Nasal cavity respiratory epithelium epithelial cell of viscerocranial mucosa (primary cell): ENCODE results near the gene CTTNBP2NL. TPM values are rescaled to one million over a fixed set of nuclear protein-coding genes. Genes with fewer than 3 reads are reported as not detected.

Experiments used
- total RNA-seq: library from RNA; depleted of rRNA; stranded (reverse); fragments of >200 nt; gene quantifications from 2 replicates; pipeline ENCODE4 v1.2.3, GENCODE V29; 2014

The CTTNBP2NL gene, protein sequence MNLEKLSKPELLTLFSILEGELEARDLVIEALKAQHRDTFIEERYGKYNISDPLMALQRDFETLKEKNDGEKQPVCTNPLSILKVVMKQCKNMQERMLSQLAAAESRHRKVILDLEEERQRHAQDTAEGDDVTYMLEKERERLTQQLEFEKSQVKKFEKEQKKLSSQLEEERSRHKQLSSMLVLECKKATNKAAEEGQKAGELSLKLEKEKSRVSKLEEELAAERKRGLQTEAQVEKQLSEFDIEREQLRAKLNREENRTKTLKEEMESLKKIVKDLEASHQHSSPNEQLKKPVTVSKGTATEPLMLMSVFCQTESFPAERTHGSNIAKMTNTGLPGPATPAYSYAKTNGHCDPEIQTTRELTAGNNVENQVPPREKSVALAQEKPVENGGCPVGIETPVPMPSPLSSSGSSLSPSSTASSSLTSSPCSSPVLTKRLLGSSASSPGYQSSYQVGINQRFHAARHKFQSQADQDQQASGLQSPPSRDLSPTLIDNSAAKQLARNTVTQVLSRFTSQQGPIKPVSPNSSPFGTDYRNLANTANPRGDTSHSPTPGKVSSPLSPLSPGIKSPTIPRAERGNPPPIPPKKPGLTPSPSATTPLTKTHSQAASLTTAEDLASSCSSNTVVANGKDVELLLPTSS
- total RNA-seq: 12.6 and 24.2 TPM in 2 replicates

DNA sequence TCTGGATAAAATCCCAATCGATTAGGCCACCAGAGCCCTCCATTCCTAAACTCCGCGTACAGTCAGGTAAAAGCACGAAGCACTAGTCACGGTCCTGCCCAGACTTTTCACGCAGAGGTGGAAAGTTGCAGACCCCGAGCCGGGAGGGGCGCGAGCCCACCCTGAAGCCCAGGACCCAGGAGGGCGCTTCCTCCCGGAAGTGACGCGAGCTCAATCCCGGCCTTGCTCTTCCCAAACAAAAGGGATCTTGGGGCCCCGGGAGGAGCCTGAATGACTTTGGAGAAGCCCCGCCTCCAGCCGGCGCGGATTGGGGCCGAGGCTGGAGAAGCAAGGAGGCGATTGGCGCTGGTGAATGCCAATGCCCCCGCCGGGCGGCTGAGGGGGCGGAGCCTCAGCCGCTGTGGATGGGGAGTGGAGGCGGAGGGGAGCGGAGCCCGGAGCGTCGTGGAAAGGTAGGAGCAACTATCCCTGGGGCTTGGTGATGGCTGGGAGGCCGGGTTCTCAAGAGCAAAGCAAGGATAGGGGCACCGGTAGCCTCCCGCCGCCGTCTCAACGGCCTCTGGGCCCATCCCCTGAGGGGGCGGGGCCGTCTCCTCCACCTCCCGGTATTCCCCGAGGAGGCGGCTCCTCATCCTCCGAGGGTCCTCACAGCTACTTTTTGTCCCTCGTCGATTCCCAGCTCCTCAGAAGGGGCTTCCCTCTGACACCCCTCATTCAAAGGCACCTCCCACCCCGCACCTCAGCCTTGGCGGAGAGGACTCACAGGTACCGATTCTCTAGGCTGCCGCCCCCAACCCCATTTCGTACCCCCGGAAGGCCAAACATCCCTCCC, at the start of gene CTTNBP2NL:
Gene CTTNBP2NL, plus strand, starts transcription at position 394 of the 832 bp plus-strand sequence. CDS start 19,952 bp downstream, outside the sequence.

DNA sequence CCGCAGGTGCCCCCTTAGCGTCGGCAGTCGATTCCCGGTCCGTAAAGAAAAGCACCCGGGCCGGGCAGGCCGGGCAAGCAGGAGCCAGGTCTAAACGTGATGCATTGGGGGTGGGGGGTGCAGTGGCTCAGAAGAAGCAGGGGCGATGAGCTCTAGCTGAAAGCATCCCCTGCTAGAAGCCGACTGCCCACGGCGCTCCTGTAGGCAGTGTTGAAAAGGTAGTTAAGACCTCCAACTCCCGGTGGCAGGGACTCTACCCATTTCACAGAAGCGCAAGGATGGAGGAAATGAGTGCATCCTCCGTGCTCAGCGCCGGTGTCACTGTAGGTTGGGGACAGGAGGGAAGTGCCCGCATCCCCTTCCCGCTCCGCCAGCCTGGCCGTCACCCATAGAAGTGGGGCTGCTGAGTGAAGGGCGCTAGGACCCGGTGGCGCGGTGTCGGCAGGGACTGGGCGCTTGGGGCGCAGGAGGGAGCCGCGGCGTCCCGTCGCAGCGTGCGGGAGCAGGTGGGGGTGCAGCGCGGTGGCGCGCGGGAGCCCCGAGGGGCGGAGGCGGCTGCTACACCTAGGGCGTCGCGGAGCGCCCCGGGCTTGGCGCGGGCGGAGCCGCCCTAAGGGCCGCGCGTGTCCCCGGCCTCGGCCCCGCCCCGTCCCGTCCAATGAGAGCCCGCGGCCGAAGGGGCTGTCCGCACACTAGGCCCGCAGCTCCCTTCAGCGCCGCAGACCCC, 112.4 kb downstream of the CTTNBP2NL start, which contains the start of gene WNT2B:
Gene WNT2B, plus strand, starts transcription at position 688 of the 727 bp plus-strand sequence. CDS start 298 bp downstream, outside the sequence.

Other genes with a start within 250 kb of the CTTNBP2NL start
- 0.68 and 1.9 TPM in 2 replicates for gene WNT2B, start 112.8 kb downstream of the CTTNBP2NL start, total RNA-seq
- gene ST7L, start 222.9 kb downstream of the CTTNBP2NL start, total RNA-seq: 9.9 and 11.7 TPM in 2 replicates
- gene CAPZA1, start 223.6 kb downstream of the CTTNBP2NL start, total RNA-seq: 223 and 253 TPM in 2 replicates